CD4-positive, alpha-beta T cell treated with Interleukin-2 at 100 ng/mL for 4 hours (primary cell): ENCODE data around the gene ZNF282.
"Not testable (repeated sequence)": the region's sequence is repeated elsewhere in the genome, so short reads cannot be mapped to it uniquely, and the experiment has no call there.

Source experiments
- DNase-seq: peaks from one replicate; pipeline ENCODE4 v3.0.0-alpha.2; 2020; ENCODE audit warnings: low spot score

Gene ZNF282

GRCh38 chr7:149225656-149226055 is 30.3 kb downstream of the ZNF282 start:
- no peak for DNase-seq

DNA sequence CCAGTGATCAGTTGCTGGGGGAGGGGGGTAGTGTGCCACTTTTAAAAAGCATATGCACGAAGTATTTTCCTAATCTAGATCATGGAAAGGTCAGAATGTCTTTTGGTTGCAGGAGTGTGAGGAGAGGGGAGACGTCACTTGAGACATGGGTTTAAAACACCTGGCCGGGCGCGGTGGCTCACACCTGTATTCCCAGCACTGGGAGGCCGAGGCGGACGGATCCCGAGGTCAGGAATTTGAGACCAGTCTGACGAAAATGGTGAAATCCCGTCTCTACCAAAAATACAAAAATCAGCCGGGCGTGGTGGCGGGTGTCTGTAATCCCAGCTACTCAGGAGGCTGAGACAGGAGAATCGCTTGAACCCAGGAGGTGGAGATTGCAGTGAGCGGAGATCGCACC is 31.0 kb downstream of the ZNF282 start:
- not testable (repeated sequence) for DNase-seq

DNA sequence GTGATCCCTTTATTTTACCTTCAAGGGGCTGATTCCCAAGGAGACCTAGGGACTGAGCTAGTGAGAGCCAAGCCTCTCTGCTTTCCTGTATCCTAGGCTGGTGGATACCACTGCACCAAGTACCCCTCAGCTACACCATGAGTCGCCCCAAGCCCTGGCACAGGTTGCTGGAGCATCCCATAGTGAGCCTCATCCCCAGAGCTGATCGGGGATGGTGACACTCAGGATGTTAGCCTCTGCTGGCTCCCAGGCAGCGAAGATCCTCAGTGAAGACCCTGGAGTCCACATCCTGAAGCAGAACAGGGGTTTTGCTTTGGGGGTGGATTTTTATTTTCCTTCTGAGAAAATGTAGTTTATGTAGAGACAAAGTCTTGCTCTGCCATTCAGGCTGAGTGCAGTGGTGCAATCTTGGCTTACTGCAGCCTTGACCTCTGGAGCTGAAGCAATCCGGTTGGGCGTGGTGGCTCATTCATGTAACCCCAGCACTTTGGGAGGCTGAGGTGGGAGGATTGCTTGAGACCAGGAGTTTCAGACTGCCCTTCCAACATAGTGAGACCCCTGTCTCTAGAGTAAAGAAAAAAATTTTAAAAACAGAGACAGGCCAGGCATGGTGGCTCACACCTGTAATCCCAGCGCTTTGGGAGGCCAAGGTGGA is 31.6 kb downstream of the ZNF282 start:
- DNase-seq: no peak

DNA sequence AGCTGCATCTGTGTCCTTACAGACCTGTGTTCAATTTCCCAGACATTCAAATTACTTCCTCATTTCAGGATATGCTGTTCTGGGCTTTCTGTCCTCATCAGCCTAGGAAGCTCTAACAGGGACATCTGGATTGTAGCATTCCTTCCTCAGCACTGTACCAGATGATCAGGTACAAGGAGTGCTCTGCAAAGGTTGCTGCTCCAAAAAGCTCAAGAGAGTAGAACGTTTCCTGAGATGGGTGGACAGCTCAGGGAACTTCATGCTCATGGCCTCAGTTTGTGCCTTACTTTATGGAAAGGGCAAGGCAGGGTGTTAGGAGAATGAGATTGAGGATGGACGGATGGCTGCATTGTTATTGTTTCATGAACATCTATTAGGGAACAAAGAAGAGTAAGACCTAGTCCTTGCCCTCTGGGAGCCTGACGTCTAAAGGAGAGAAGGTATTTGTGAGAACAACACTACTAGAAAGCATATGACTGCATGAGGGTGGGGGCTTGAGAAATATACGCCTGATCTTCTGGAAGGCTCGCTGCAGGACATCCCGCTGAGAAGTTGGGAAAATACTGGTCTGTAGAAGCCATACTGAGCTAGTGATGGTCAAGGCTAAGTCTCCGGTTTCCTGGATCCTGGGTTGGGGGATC is 33.6 kb downstream of the ZNF282 start:
- DNase-seq: no peak

DNA sequence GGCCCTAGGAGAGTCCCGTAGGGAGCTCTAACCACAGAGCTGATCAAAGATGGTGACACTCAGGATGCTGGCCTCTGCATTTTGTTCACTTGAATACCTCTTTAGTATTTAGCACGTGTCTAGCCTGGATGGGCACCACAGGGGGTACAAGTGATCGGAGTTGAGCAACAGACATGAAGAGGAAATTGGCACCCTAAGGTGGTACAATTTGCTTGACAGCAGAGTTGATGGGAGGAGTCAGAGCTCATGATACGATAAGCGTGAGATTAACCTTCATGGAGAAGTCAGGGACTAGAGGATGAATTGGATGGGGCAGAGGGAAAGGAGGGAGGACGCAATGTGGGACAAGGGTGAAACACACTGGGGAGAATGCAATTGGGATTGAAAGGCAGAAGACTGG is 34.2 kb downstream of the ZNF282 start:
- no peak for DNase-seq

GRCh38 chr7:149232362-149232761 is 37.0 kb downstream of the ZNF282 start:
- no peak for DNase-seq

GRCh38 chr7:149233655-149234204 is 38.4 kb downstream of the ZNF282 start:
- DNase-seq: not testable (repeated sequence)

GRCh38 chr7:149237502-149237901 is 42.2 kb downstream of the ZNF282 start:
- no peak for DNase-seq

GRCh38 chr7:149238051-149238450 is 42.7 kb downstream of the ZNF282 start:
- DNase-seq: no peak

GRCh38 chr7:149239345-149240143 is 44.2 kb downstream of the ZNF282 start, which contains the start of gene ZNF212:
TSS of gene ZNF212 (plus strand) at chr7:149239651. CDS start at chr7:149239779, 128 bp downstream.
- peak; percentile 90 for DNase-seq

DNA sequence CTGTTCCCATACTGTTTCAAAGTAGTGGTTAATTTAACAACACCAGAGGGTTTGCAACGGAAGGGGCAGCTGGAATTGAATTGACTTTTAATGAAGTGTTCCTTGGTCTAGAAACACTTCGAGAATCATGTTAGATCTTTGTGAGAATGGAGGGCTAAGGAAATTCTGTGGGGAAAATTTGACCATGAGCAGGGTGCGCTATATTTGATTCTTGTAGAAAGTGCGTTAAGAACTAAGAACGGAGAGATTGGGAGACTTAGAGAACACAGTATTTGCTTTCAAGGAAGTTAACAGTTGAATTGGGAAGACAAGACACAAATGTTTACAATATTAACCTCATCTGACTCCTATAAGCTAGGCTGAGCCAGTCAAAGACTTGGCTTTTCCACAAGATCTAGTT is 45.3 kb downstream of the ZNF282 start:
- no peak for DNase-seq

DNA sequence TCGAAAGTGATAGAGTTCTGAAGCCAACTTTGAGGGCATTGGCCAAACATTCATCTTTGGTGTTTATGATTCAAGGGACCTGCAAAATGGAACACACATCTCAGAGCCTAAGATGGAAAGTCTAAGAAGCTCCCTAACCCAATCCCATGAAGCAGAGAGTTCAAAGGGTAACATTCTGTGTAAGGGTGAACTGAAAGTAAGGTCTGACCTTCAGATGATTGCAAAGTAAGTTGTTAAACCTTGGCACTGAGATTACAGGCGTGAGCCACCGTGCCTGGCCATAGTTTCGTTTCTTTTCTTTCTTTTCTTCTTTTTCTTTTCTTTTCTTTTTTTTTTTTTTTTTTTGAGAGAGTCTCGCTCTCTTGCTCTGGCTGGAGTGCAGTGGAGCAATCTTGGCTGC is 46.4 kb downstream of the ZNF282 start:
- no peak for DNase-seq

DNA sequence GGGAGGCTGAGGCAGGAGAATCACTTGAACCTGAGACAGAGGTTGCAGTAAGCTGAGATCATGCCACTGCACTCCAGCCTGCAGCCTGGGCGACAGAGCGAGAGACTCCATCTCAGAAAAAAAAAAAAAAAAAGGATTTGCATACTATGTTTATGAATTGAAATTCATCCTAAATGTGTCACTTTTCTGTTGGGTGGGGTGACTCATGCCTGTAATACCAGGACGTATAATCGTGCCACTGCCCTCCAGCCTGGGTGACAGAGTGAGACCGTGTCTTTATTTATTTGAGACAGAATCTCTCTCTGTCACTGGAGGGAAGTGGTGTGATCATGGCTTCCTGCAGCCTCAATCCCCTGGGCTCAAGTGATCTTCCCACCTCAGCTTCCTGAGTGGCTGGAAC is 49.9 kb downstream of the ZNF282 start:
- DNase-seq: peak; percentile 25

GRCh38 chr7:149245744-149246143 is 50.4 kb downstream of the ZNF282 start:
- DNase-seq: no peak

GRCh38 chr7:149248777-149249176 is 53.4 kb downstream of the ZNF282 start:
- DNase-seq: no peak

GRCh38 chr7:149250151-149250550 is 54.8 kb downstream of the ZNF282 start:
- DNase-seq: not testable (repeated sequence)

- not testable (repeated sequence) for DNase-seq
Measured at GRCh38 chr7:149251518-149251917, 56.2 kb downstream of the ZNF282 start.

DNA sequence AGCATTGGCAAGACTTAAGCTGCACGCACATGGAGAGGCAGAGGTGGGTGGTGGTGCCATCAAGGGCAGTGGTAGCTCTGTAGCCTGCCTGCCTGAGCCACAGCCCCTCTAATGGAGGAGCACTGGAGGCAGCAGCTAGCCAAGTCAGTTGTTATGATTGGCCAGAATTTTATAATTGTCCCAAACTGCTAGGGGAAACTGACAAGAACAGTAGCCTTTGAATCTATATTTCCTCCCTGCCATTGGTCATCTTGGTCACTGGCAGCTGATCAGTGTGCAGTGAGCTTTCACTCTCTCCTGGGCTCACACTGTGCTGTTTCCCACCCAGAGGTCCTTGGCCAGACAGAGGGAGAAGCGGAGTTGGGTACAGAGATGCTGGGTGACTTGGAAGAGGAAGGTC is 57.0 kb downstream of the ZNF282 start:
- DNase-seq: no peak

DNA sequence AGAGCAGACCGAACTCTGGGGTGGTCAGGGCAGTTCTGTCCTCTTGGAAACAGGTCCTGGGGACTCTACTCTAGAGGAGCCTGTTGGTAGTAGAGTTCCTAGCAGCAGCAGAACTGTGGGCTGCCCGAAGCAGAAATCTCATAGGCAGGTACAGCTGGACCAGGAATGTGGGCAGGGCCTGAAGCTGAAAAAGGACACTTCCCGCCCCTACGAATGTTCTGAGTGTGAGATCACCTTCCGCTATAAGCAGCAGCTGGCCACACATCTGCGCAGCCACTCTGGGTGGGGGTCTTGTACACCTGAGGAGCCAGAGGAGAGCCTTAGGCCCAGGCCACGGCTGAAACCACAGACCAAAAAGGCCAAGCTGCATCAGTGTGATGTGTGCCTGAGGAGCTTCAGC is 58.3 kb downstream of the ZNF282 start:
- no peak for DNase-seq

DNA sequence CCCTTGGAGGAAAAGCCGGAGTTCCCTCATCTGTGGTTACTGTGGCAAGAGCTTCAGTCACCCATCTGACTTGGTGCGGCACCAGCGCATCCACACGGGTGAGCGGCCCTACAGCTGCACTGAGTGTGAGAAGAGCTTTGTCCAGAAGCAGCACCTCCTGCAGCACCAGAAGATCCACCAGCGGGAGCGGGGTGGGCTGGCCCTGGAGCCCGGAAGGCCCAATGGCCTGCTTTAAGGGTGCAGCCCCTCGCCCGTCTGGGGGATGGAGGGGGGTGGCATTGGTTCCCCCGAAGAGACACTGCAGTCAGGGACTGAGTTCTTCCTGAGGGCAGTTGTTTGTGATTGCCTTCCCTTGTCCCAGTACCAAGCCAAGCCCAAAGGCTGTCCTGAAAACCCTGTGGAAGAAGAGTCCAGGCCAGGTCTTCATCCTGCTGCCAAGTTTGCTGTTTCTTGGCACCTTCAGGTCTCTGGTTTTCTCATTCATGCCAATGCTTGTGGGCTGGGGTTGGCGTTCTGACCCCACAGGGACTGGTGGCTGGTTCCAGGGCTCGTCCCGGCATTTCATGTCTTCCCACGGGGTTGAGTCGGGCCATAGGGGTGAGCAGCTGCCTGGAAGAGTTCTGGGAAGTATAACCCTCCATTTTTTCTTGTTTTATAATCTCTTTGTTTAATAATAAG is 59.0 kb downstream of the ZNF282 start:
- DNase-seq: no peak

- no peak for DNase-seq
Measured at GRCh38 chr7:149255174-149255573, 59.8 kb downstream of the ZNF282 start.

DNA sequence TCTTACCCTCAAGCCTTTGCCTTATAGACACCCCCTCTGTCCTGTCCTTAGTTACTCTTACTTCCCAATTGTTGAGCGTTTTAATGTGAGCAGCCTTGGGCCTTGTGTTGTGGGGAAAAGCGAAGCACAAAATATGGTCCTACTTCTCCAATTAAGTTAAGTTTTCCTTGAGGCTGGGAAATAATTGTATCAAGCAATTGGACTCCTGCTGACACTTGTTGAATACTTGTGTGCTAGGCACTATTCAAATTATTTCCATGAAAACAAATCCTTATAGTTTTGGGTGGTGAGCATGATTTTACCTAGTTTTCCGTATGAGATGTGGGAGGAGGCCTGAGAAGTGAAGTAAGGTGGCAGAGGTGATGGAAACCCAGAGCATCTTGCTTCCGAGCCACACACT is 61.2 kb downstream of the ZNF282 start:
- no peak for DNase-seq
